KMS-11 (cell line): Measurements from ENCODE around the gene PSMA7.

Experiments
- H2AFZ ChIP-seq: fragments of 200-600 bp; sonication (generic); 2 replicates; pipeline ENCODE4 v1.6.1; 2016; ENCODE audit warnings: antibody characterized with exemption, mixed run types, low read depth
- H3K27ac ChIP-seq: fragments of 200-600 bp; sonication (generic); 2 replicates; pipeline ENCODE4 v1.6.1; 2016; ENCODE audit warnings: mild to moderate bottlenecking, mixed run types
- H3K27me3 ChIP-seq: fragments of 200-600 bp; sonication (generic); 2 replicates; pipeline ENCODE4 v1.6.1; 2017; ENCODE audit warnings: mild to moderate bottlenecking, low read depth, mixed run types, moderate library complexity; ENCODE audit not compliant: insufficient read depth
- H3K36me3 ChIP-seq: fragments of 200-600 bp; sonication (generic); 2 replicates; pipeline ENCODE4 v1.6.1; 2017; ENCODE audit warnings: mild to moderate bottlenecking, mixed run types; ENCODE audit not compliant: insufficient read depth
- H3K4me1 ChIP-seq: fragments of 200-600 bp; sonication (generic); 2 replicates; pipeline ENCODE4 v1.6.1; 2016; ENCODE audit warnings: mild to moderate bottlenecking, low read depth, mixed run types; ENCODE audit not compliant: poor library complexity, severe bottlenecking
- H3K4me2 ChIP-seq: fragments of 200-600 bp; sonication (generic); 2 replicates; pipeline ENCODE4 v1.7.0; 2016; ENCODE audit warnings: mild to moderate bottlenecking, mixed run types
- H3K4me3 ChIP-seq: fragments of 200-600 bp; sonication (generic); IDR thresholded peaks from 2 replicates; pipeline ENCODE4 v1.6.1; 2017; ENCODE audit warnings: low read depth, low read length, mixed read lengths; ENCODE audit not compliant: insufficient read depth
- H3K79me2 ChIP-seq: fragments of 200-600 bp; sonication (generic); 2 replicates; pipeline ENCODE4 v1.6.1; 2016; ENCODE audit warnings: low read depth, mixed run types; ENCODE audit not compliant: insufficient read depth
- H3K9ac ChIP-seq: fragments of 200-600 bp; sonication (generic); 2 replicates; pipeline ENCODE4 v1.6.1; 2016; ENCODE audit warnings: mild to moderate bottlenecking, mixed run types
- H4K20me1 ChIP-seq: fragments of 200-600 bp; sonication (generic); 2 replicates; pipeline ENCODE4 v1.6.1; 2016; ENCODE audit warnings: mild to moderate bottlenecking, mixed run types; ENCODE audit not compliant: insufficient read depth
- CTCF ChIP-seq: fragments of 200-600 bp; sonication (generic); conservative IDR thresholded peaks from 2 replicates; pipeline ENCODE4 v1.6.1; 2017; ENCODE audit warnings: low read depth, mild to moderate bottlenecking, antibody characterized with exemption, low read length, moderate library complexity, mixed read lengths

The PSMA7 gene

GRCh38 chr20:62089393-62089792, 53.8 kb downstream of the PSMA7 start:
- no peaks in the 10 kb centered on the region for H3K36me3 ChIP-seq
- H3K4me3 ChIP-seq, result no peak overlapping the region
- H3K79me2 ChIP-seq, result no peaks in the 10 kb centered on the region
- H3K27me3 ChIP-seq, result peaks cover 66% of the 10 kb centered on the region; the same call in 1 of the 2 replicates
- no peak overlapping the region for H3K9ac ChIP-seq
- no peak overlapping the region for H2AFZ ChIP-seq
- no peaks in the 10 kb centered on the region for H3K4me1 ChIP-seq
- TF ChIP-seq CTCF, result no peak
- H4K20me1 ChIP-seq, result no peaks in the 10 kb centered on the region
- no peak overlapping the region for H3K27ac ChIP-seq
- no peak overlapping the region for H3K4me2 ChIP-seq

GRCh38 chr20:62088258-62089127, 54.7 kb downstream of the PSMA7 start:
- no peak overlapping the region for H3K27ac ChIP-seq

GRCh38 chr20:62087632-62088031, 55.6 kb downstream of the PSMA7 start:
- Histone ChIP-seq H3K27me3 (peaks cover 54% of the 10 kb centered on the region; the same call in 1 of the 2 replicates), H3K4me2 (no peak overlapping the region)

More at GRCh38 chr20:62088258-62089127, 54.7 kb downstream of the PSMA7 start:
- Histone ChIP-seq H3K4me3 (no peak overlapping the region), H3K9ac (no peak overlapping the region), H4K20me1 (no peaks in the 10 kb centered on the region), H3K4me2 (no peak overlapping the region), H3K4me1 (no peaks in the 10 kb centered on the region), H3K79me2 (no peaks in the 10 kb centered on the region), H2AFZ (no peak overlapping the region), H3K27me3 (peaks cover 63% of the 10 kb centered on the region; the same call in 1 of the 2 replicates), H3K36me3 (no peaks in the 10 kb centered on the region)
- TF ChIP-seq CTCF, result no peak

GRCh38 chr20:62087227-62087626, 56.0 kb downstream of the PSMA7 start:
- TF ChIP-seq CTCF, result no peak
- H3K9ac ChIP-seq, result no peak overlapping the region
- no peak overlapping the region for H2AFZ ChIP-seq
- H3K79me2 ChIP-seq, result no peaks in the 10 kb centered on the region
- no peak overlapping the region for H3K4me2 ChIP-seq
- peaks cover 52% of the 10 kb centered on the region; the same call in 1 of the 2 replicates for H3K27me3 ChIP-seq
- no peak overlapping the region for H3K4me3 ChIP-seq
- H3K4me1 ChIP-seq, result no peaks in the 10 kb centered on the region
- H3K27ac ChIP-seq, result no peak overlapping the region
- no peaks in the 10 kb centered on the region for H4K20me1 ChIP-seq
- no peaks in the 10 kb centered on the region for H3K36me3 ChIP-seq

More at GRCh38 chr20:62087632-62088031, 55.6 kb downstream of the PSMA7 start:
- Histone ChIP-seq H2AFZ (no peak overlapping the region), H3K4me1 (no peaks in the 10 kb centered on the region), H3K27ac (no peak overlapping the region), H4K20me1 (no peaks in the 10 kb centered on the region), H3K79me2 (no peaks in the 10 kb centered on the region), H3K36me3 (no peaks in the 10 kb centered on the region), H3K4me3 (no peak overlapping the region), H3K9ac (no peak overlapping the region)
- TF ChIP-seq CTCF, result no peak
